ENCODE measurements around the gene FZD10.

DNA sequence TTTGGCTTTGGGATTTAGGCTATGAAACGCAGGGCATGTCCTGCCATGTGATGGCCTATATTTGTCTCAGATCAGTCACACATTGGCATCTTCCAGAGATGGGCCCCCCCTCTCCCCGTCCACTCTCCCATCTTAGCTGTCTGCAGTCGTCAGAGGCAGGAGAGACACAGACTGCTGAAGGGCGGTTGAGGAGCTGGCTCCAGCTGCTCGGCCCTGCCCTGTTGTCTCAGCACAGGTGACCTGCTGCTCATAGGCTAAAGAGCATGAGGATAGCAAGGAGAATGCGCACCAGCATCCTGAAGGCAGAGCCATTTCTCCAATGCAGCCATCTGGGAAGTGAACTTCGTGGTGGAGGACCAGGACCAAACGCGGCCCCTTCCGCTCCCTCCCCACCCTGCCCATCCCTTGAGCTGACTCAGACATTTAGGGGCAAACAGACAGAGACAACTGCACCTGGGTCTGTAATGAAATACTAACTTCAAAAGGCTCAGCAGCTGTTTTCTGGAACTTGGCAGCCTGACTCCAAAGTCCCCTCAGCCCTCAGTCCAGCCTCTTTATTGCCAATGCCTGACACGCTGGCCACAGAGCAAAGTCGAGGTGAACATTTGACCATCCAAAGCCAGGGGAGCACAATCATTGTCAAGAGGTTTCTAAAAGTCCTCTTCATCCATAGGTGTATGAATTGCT is 22.3 kb downstream of the FZD10 start:
- TF ChIP-seq POLR2A (IDR thresholded peaks at IDR 0.05) (no peak), EP300 (IDR thresholded peaks at IDR 0.05) (no peak)
- TF ChIP-seq, protein P1, sequence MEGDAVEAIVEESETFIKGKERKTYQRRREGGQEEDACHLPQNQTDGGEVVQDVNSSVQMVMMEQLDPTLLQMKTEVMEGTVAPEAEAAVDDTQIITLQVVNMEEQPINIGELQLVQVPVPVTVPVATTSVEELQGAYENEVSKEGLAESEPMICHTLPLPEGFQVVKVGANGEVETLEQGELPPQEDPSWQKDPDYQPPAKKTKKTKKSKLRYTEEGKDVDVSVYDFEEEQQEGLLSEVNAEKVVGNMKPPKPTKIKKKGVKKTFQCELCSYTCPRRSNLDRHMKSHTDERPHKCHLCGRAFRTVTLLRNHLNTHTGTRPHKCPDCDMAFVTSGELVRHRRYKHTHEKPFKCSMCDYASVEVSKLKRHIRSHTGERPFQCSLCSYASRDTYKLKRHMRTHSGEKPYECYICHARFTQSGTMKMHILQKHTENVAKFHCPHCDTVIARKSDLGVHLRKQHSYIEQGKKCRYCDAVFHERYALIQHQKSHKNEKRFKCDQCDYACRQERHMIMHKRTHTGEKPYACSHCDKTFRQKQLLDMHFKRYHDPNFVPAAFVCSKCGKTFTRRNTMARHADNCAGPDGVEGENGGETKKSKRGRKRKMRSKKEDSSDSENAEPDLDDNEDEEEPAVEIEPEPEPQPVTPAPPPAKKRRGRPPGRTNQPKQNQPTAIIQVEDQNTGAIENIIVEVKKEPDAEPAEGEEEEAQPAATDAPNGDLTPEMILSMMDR (IDR thresholded peaks at IDR 0.05): no peak

Measured in tibial nerve (tissue), 4 donors.